Thyroid gland (tissue), 4 donors: ENCODE data around the gene HS6ST1.

Experiments used
- POLR2A ChIP-seq, 2 donors: fragments of 450-650 bp; IDR thresholded peaks; one replicate each; pipeline ENCODE4 v1.6.1; 2017; ENCODE audit warnings: antibody characterized with exemption in 2 of 2, mild to moderate bottlenecking in 2 of 2, moderate library complexity in 1 of 2
- TF ChIP-seq, protein P1 (sequence below), 6 experiments: fragments of 200-600 bp in 3 of 6; fragments of 450-650 bp in 3 of 6; sonication (generic) in 3 of 6; IDR thresholded peaks; one replicate each; pipeline ENCODE4 v1.5.1; 2016 to 2019; ENCODE audit warnings: antibody characterized with exemption in 6 of 6, mild to moderate bottlenecking in 2 of 6, inconsistent platforms in 1 of 6, moderate library complexity in 1 of 6

DNA sequence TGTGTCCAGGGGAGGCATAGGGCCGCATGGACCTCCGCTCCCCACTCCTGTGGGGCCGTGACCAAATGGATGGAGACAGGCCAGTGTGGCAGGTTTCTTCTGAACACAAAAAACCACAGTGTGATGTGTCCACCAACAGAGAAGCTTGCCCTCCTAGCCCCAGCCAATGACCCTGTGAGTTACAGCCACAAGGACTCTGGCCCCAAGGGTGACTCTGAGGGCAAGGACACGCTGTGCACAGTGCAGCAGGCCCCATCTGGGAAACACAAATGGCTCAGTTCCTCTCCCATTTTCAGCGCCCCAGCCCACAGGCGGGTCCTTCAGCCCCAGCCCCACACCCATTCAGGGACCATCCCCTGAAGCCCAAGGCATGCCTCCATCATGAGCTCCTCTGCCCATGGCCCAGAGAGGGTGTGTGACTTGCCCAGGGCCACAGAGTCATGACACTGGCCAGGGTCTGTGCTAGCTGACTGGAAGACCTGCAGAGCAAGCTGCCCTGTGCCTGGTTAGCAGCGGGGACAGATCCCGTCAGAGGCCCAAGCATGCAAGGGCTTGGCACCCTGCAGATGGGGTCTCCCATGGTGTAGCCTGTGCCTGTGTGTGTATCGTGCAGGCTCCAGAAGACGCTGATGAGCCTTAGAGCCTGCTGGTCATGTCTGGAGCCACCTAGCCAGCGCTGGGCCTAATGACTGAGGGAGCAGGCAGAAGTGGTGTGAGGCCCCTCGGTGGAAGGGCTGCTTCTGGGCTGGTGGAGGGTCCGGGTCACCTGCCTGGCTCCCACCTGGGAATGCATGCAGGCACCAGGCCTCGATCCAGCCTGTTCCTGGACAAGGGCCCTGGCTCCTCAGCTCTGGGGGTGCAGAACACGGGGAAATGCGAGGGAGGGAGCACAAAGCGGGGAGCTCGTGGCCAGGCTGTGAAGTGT is 47.7 kb downstream of the HS6ST1 start:
- no peak for TF ChIP-seq POLR2A (IDR thresholded peaks at IDR 0.05)
- TF ChIP-seq, protein P1, sequence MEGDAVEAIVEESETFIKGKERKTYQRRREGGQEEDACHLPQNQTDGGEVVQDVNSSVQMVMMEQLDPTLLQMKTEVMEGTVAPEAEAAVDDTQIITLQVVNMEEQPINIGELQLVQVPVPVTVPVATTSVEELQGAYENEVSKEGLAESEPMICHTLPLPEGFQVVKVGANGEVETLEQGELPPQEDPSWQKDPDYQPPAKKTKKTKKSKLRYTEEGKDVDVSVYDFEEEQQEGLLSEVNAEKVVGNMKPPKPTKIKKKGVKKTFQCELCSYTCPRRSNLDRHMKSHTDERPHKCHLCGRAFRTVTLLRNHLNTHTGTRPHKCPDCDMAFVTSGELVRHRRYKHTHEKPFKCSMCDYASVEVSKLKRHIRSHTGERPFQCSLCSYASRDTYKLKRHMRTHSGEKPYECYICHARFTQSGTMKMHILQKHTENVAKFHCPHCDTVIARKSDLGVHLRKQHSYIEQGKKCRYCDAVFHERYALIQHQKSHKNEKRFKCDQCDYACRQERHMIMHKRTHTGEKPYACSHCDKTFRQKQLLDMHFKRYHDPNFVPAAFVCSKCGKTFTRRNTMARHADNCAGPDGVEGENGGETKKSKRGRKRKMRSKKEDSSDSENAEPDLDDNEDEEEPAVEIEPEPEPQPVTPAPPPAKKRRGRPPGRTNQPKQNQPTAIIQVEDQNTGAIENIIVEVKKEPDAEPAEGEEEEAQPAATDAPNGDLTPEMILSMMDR (IDR thresholded peaks at IDR 0.05), result no peak
